DMS 273 (cell line): ENCODE measurements around the gene EFCAB11.

Source experiments
- DNase-seq: peaks from one replicate; lab custom pipeline; 2025; ENCODE audit not compliant: unreplicated experiment; lab: John Stamatoyannopoulos, UW

Gene EFCAB11

DNA sequence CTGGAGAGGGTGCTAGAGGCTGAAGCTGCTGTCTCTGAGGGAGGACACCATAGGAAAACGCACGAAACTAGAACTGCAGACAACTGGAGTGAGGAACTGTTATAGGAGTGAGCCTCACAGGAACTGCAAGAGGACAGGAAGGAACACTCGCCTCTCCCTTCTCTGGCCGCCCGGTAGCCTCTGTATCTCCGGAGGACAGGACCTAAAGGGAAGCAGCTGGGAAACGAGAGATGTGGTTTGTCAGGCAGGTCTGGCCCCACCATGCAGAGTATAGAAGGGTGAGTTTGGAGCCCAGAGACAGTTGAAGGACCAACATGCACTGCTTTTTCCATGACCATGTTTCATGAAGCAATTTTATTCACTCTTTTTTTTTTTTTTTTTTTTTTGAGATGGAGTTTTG lies 127.3 kb downstream of the EFCAB11 start:
- DNase-seq = no peak

DNA sequence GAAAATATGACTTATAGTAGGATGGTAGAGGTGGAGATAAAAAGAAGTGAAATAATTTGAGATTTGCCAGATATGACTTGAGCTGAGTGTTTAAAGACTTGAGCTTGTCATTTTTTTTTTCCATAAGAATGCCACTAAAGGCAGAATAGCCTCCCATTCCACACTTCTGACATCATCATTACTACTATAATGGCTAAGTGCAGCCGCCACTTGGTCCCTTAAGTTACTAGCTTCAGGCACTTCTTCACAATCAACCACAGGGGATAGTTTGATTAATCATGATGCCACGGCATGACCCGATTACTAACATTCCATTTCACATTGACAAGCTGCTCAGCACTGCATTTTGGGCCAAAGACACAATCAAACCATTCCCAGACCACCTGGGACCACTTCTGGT lies 127.9 kb downstream of the EFCAB11 start:
- no peak for DNase-seq

DNA sequence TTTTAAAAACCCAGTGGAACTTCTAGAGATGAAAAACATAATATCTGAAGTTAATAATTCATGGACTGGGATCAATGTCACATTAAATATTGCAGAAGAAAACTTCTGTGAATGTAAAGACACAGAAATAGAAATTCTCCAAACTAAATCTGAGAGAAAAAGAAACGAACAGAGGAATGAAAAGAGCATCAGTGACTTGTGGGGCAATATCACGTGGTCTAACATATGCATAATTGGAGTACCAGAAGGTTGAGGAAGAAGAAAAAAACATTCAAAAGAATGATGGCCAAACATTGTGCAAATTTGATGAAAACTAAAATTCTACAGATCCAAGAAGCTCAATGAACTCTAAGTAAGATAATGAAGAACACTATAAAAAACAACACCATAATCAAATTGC lies 130.8 kb downstream of the EFCAB11 start:
- no peak for DNase-seq

DNA sequence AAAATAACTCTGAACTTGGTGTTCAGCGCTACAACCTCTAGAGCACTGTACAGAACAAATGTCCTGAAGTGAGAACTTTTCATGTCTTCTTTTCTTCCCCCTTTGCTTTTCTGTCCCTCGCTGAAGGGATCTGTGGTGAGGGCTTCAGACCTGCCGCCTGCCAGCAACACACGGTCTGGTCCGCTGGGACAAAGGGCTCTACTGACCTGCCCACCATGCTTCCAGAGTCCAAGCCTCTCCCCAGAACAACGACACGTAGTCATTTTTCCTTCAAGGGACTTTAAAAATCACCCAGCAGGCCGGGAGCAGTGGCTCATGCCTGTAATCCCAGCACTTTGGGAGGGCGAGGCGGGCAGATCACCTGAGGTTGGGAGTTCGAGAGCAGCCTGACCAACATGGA lies 140.4 kb downstream of the EFCAB11 start:
- no peak for DNase-seq

DNA sequence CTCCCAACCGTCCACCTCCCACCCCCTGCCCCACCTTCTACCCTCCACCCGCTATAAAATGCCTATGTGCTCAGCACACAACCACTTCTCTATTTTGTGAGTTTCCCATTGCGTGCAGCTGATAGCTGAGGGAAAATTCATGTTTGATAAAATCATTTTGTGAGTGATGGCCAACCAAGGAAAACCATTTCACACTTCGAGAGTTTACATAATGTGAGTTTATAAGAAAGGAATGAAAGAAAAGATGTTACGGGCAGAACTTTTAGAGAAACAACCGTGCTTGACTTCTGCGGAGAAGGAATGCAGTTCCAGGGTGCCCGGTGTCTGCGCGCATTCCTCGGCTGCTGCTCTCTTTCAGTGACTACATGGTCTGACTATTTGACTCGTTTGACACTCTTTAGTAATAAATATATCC lies 140.9 kb downstream of the EFCAB11 start:
- DNase-seq = no peak

DNA sequence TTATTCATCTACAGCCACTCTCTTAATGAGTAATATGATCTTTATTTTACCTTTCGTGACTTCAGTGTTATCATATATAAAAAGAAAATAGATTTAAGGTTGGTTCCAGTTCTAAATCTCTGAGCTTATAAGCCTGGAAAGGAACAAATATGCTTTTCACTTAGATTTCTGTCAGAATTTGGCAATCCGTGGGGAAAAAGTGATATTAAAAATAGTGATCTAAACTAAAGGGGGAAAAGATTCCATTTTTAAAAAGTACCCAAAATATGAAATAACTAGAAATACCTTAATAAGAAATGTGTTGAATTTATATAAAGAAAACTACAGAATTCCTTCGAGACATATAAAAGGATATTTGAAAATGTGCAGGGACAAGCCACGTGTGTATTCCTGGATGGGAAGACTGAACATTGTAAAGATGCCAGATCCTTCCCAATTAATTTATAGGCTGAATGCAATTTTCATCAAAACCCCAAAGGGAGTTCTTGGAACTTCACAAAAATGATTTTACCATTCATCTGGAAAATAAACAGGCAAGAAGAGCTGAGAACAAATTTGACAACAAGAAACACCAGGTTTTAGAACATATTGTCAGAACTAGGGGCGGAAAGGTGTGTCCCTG lies 142.5 kb downstream of the EFCAB11 start:
- DNase-seq = no peak

DNA sequence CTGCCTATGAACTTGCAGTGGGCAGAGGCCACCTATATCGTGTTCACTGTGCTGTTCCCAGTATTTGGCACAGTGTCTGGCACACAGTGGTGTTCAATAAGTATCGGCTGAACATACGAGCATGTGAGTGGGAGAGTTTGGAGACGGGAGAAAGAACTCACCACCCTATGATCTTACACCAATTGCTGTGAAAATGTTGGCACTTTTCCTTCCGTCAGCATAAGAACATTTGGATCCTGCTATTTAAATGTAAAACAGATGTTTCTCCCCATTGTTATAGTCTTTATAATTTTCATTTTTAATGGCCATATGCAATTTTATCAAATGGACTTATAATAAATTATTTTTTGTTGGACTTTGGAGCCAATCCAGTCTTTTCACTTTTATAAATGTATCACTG lies 144.4 kb downstream of the EFCAB11 start:
- DNase-seq = no peak

DNA sequence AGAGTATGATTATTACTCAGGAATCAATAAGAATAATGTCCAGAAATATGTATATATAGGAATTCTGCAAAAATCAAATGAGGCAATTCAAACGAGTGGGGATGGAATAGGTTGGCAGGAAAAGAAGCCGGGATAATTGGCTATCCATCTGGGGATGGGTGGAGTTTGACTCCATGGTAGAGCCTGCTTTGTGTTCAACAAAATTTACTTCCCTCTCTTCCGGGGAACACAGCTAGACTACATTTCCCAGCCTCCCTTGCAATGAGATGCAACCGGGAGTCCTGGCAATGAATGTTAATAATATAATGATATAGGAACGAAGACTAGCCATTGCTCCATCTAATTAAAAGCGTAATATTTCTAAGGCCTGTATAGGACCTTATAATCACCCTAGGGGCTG lies 146.6 kb downstream of the EFCAB11 start:
- DNase-seq = peak; percentile 94

DNA sequence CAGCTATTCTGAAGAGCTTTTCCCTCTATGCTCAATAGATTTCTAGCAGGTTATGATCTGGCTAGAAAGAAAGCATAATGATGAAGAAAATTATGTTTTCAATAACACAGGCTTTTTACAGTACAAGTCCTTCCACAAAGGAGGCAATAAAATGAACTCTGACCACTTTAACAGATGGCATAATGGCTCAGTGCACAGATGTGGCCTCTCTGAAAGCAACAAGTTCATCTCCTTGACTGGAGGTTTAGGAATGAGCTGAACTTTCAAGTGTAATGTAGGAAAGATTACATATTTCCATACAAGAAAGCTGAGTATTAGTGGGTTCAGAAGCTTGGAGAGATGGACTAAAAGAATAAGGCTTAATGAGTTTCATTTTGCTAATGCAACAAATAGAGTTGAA lies 147.4 kb downstream of the EFCAB11 start:
- peak; percentile 81 for DNase-seq

DNA sequence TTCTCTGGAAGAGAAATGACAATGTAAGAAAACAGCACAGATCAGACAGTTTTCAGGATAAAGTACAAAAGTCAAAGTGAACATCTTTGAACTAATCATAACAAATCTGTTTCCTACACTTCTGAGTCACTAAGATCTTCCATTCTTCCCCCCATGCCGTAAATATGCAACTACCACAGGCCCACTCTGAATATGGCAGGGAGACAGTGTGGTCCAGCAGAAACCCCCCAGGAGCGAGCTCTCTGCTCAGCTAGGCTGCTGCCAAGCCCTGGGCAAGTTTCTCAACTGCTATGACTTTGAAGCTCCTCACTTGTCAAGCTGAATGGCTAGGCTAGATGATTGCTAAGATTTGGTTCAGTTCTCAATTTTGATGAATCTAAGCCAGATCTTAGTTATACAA lies 148.1 kb downstream of the EFCAB11 start:
- DNase-seq = peak; percentile 23

DNA sequence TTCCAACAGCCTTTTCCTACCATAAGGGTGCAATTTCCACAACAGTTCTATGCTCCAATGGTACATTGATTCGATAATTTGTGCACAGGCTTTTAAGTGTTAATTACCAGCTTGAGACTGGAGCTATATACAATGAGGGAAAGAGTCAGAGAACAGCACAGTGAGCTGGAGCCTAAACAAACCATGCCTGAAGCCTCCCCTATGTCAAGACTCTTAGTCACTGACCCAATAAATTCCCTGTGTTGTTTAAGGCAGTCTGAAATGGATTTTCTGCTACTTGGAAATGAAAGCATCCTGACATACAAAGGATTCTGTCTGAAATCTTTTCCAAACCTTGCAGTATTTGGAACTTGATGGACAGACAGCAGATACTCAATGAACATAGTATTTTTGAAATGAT lies 149.0 kb downstream of the EFCAB11 start:
- DNase-seq = no peak

DNA sequence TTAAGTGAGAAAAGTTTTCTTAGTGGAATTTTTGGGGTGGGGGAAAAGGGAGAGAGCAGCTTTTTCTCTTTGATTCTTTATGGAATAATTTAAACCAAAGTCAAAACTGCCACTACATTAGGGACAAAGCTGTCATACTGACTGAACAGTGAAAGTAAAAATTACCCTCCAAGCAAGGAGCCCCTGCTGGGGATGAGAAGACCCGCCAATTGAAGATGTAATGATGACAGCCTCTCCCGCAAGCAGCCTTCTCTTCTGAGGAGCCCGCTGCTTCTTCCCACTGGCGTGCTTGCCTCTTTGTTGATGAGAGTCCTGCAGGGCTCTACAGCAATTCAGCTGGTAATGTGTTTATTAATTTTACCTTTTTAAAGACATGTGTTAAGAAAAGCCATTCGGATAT lies 151.0 kb downstream of the EFCAB11 start:
- DNase-seq = no peak

DNA sequence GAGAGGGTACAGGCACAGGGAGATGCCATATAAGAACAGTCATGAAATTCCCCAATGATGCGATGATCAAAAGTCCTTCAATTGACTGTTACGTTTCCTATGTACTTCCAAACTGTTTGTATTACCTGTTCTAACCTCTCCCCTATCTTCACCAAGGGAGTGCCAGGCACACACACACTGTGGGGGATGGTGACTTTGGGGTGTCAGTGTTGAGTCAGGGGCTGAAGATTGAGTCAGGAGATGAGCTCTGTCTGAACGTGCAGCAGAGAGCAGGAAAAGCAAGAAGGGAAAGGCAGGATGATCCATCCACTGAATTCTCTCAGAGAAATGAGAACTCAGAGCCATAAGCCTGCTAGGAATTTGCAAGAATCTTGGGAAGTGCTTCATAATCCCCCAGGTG lies 153.4 kb downstream of the EFCAB11 start:
- DNase-seq = no peak

DNA sequence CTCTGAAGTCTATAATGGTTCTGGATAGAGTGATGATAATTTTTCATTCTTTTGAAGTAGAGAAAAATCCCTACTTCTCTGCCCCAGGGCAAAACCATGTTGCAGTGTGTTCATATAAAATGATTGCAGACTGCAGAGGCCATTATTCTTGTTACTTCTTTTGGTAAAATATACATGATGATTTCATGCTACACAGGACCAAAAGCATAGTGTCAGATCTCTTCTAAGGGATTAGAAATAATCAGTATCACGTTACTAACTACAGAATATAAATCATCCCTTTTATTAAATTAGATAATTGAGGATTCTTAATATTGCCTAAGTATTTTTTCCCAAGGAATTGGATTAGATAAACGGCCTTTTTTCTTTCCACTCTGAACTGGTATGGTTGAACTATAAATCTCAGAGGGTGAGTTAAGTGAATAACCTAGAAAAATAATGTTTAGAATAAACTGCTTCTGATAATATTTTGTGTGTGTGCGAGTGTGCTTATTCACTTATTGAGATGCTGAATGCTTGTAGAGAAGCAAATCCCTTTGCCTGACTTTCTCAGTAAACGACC lies 156.2 kb downstream of the EFCAB11 start:
- DNase-seq = no peak

DNA sequence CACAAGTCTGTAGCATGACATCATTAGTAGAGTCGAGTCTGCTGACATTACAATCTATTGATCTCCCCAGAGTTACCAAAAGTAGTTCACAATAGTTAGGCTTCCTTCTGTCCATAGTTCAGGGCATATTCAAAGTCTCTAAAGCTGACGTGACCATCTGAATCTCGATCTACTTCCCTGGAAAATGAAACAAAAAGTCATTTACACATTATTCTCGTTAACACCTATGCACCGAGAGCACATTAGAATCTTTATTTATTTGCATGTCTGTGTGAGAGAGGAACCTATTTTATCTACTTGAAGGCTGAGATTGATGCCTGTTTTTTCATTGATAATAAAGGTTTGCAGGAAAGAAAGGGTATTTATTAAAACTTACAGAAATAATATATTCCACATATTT lies 157.4 kb downstream of the EFCAB11 start:
- DNase-seq = no peak

DNA sequence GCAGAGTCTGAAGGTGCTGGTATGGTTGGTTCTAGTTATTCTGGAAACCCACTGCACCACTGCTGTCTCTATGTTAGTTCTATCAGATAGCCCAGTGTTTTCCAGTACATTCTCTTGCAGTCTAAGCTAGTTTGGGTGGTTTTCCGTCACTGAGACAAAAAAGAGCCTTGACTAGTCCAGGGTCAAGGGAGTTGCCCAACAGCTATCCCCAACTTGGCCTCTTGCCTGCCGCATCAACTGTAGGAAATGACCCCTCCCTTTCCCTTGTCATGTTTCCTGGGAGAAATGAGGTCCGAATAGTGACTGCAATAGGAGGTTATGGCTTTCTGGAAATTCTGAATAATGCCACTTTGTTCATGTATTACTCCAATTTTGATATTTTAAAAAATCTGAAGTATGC lies 160.4 kb downstream of the EFCAB11 start:
- DNase-seq = no peak

DNA sequence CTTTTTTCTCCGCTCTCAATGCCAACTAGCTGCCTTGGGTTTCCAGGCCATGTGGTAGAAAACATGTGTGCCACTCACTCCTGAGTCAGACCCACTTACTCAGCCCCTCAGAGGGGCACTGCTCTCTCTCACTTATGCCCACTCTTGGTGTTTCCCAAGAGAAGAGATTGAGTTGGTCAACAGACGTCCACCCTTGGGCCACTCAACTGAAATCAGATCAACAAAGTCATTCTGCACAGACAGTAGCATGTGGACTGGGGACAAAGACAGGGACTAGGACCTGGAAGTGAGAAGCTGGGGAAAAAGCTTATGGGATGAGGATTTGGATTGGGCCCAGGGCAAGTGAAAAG lies 161.2 kb downstream of the EFCAB11 start:
- DNase-seq = no peak

DNA sequence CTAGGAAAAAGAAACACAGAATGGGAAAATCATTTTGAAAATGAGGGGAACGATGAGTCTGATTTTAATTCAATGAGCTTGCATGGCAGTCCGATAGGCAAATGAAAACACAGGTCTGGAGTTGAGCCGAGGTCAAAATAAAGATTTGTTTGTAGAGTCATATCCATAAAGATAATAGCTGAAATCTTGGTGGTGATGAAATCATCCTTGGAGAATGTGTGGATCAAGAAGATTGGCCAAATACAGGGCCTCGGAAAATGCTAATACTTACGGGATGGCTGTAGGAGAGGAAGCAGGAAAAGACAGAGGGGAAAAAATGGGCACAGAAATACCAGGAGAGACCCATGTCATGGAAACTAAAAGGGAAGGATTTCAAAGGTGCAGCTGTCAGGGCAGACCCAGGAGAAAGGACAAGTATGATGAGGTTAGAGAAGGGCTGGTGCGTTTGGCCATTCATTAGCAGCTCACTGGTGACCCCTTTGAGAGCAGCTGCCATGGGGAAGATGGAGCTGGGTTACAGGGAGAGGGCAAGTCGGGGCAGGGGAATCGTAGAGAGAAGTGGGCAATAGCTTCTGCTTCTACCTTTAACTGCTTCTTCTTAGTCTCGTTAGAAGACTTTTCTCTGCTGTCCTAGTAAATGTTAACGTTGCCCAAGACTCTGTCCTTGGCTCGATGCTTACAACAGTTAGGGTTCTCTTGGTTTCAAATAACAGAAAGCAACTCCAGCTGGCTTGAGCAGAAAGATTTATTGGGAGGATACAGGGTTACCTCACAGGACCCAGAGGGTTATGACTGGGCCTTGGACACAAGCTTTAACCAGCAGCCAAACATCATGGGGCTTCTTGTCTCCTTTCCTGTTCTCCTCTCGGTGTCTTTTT lies 161.8 kb downstream of the EFCAB11 start:
- DNase-seq = no peak

DNA sequence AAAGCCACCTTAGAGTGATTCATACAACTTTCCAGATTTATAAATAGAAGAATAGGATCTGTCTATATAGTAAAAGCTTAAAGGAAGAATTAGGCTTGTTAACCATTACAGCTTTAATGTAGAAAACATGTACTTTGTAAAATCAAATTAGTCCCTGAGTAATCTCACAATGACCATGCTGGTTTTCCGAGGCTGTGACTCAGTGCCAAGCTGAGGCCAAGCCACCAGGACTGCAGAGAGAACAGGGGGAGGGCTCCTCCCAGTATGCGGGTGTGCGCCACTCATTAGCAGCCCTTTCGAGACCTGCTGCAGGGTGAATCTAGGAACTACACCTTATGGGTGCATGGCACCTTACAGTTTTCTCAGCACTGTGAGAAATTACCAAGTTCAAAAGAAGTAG lies 167.0 kb downstream of the EFCAB11 start:
- no peak for DNase-seq

DNA sequence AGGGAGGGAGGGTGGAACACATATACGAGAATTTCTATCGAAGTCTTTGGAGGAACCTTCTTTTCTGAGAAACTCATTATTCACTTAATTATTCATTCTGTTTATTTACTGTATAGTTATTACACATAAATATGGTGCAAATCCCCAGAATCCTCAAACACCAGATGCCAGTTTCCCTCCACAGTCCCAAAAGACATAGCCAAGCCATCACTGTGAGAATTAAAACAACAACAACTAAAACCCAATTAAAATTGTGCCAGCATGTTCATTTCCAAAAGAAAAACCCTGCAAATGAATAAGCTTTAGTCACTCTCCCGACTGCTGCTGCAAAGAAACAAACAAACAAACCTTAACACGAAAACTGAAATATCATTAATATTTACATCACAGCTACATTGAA lies 173.5 kb downstream of the EFCAB11 start:
- DNase-seq = no peak

DNA sequence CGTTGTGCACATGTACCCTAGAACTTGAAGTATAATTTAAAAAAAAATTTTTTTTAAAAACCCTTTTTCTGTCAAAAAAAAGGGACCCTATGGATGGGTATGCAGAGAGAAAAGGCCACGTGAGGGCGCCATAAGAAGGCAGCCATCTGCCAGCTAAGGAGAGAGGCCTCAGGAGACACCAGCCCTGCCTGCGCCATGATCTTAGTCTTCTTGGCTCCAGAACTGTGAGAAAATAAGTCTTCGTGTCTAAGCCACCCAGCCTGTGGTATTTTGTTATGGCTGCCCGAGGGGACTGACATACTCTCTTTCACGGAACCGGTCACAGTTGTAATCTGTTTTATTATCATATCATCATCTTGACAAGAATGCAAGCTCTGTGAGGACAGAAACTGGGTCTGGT lies 174.8 kb downstream of the EFCAB11 start:
- DNase-seq = no peak

DNA sequence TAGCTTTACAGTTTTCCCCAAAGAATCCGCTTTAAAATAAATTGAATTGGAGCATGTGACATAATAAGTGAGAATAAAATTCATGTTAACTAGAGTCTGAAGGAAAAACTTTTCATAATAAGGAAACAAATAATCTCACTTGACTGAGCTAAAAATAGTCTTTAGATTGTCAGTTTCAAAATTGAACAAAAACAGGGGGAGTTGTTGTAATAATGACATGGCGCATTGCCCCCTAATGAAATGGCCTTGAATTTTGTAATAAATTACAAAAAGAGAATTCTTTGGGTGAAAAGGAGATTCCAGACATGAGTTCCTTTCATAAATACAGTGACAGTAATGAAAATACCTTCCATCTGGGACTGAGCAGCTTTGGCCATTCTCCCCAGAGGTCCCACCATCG lies 178.6 kb downstream of the EFCAB11 start:
- DNase-seq = no peak

DNA sequence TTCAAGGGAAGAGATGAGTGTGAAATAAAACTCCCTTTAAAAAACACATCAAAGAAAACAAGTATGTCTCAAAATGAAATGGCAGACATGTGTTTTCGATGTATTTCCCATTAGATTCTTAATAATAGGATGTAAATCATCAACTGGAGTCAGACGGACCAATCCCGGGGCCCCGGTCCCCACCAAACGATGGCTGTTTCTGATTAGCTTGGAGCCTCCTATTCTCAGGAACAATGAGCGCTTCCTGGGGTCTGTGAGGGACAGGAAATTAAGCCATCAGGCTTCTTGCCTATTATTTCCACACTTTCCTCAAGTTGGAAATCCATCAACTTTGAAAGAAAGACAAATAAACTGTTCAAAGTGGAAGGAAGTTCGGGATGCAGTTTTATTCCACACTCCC lies 179.4 kb downstream of the EFCAB11 start:
- no peak for DNase-seq
